NOMO-1 treated with DMSO at 0.1 percent for 48 hours (cell line): ENCODE data around the gene FAM193A.
"Not testable (repeated sequence)": the region's sequence is repeated elsewhere in the genome, so short reads cannot be mapped to it uniquely, and the experiment has no call there.

Source experiments
- DNase-seq: peaks from one replicate; lab custom pipeline; 2025; ENCODE audit not compliant: unreplicated experiment; lab: John Stamatoyannopoulos, UW

Gene FAM193A

GRCh38 chr4:2722033-2722432, 185.6 kb downstream of the FAM193A start:
- no peak for DNase-seq

- DNase-seq, result no peak
Measured at GRCh38 chr4:2723751-2724150, 187.3 kb downstream of the FAM193A start.

GRCh38 chr4:2725380-2725779, 188.9 kb downstream of the FAM193A start:
- no peak for DNase-seq

GRCh38 chr4:2726881-2727280, 190.4 kb downstream of the FAM193A start:
- DNase-seq, result not testable (repeated sequence)

GRCh38 chr4:2728221-2728620, 191.8 kb downstream of the FAM193A start:
- DNase-seq, result no peak

- DNase-seq, result no peak
Measured at GRCh38 chr4:2728806-2729532, 192.5 kb downstream of the FAM193A start.

- DNase-seq, result no peak
Measured at GRCh38 chr4:2729533-2729875, 193.1 kb downstream of the FAM193A start.

GRCh38 chr4:2731907-2732317, 195.5 kb downstream of the FAM193A start:
- DNase-seq, result no peak

- DNase-seq, result no peak
Measured at GRCh38 chr4:2732526-2732925, 196.1 kb downstream of the FAM193A start.

GRCh38 chr4:2733001-2733843, 196.8 kb downstream of the FAM193A start:
- DNase-seq, result no peak

GRCh38 chr4:2733844-2734574, 197.6 kb downstream of the FAM193A start:
- DNase-seq, result no peak

- peak; percentile 69 for DNase-seq
Measured at GRCh38 chr4:2734612-2735011, 198.2 kb downstream of the FAM193A start.

GRCh38 chr4:2735869-2736268, 199.4 kb downstream of the FAM193A start:
- no peak for DNase-seq

- not testable (repeated sequence) for DNase-seq
Measured at GRCh38 chr4:2738296-2738695, 201.8 kb downstream of the FAM193A start.

- no peak for DNase-seq
Measured at GRCh38 chr4:2741626-2742025, 205.2 kb downstream of the FAM193A start.

- no peak for DNase-seq
Measured at GRCh38 chr4:2742081-2742822, 205.8 kb downstream of the FAM193A start.

- no peak for DNase-seq
Measured at GRCh38 chr4:2742823-2743517, 206.5 kb downstream of the FAM193A start.

GRCh38 chr4:2743518-2744445, 207.3 kb downstream of the FAM193A start:
- no peak for DNase-seq

- no peak for DNase-seq
Measured at GRCh38 chr4:2744576-2745270, 208.3 kb downstream of the FAM193A start.
